Ascending aorta (tissue), 2 donors: Measurements from ENCODE around the gene SLC6A4. TPM values are rescaled to one million over a fixed set of nuclear protein-coding genes. Genes with fewer than 3 reads are reported as not detected.

Experiments used
- DNase-seq, 2 donors: peaks; one replicate each; pipeline ENCODE4 v3.0.0-alpha.2; 2019; ENCODE audit warnings: low spot score in 2 of 2
- H3K27ac ChIP-seq, 2 donors: fragments of 200-600 bp; sonication (generic); one replicate each; pipeline ENCODE4 v1.5.1; 2016 to 2017; ENCODE audit warnings: mild to moderate bottlenecking in 1 of 2
- H3K27me3 ChIP-seq: fragments of 200-600 bp; sonication (generic); one replicate; pipeline ENCODE4 v1.5.1; 2017
- H3K36me3 ChIP-seq, 2 donors: fragments of 200-600 bp; sonication (generic); one replicate each; pipeline ENCODE4 v1.5.1; 2016
- H3K4me1 ChIP-seq, 2 donors: fragments of 200-600 bp; sonication (generic); one replicate each; pipeline ENCODE4 v1.5.1; 2016 to 2017; ENCODE audit warnings: mild to moderate bottlenecking in 1 of 2
- H3K4me3 ChIP-seq, 2 donors: fragments of 200-600 bp; sonication (generic); one replicate each; pipeline ENCODE4 v1.5.1; 2016 to 2017; ENCODE audit warnings: mild to moderate bottlenecking in 1 of 2
- H3K9me3 ChIP-seq, 2 donors: fragments of 200-600 bp; sonication (generic); one replicate each; pipeline ENCODE4 v1.5.1; 2016
- intact Hi-C: fragments of 100-400 bp; cut with DNase I; formaldehyde crosslinking; loops from one replicate; pipeline ENCODE4 v1.15.1; 2023
- total RNA-seq: library from RNA; depleted of rRNA; stranded (reverse); fragments of >200 nt; gene quantifications from one replicate; pipeline ENCODE4 v1.1.0, GENCODE V29; 2016
- TF ChIP-seq, protein P1 (sequence below), 3 experiments: fragments of 200-600 bp in 2 of 3; fragments of 450-650 bp in 1 of 3; sonication (generic) in 2 of 3; IDR thresholded peaks; one replicate each; pipeline ENCODE4 v1.5.1; 2016 to 2019; ENCODE audit warnings: antibody characterized with exemption in 3 of 3, mild to moderate bottlenecking in 1 of 3, moderate library complexity in 1 of 3

SLC6A4 gene
- total RNA-seq, 1 donor from 2014 or later, result 0.85 TPM

DNA sequence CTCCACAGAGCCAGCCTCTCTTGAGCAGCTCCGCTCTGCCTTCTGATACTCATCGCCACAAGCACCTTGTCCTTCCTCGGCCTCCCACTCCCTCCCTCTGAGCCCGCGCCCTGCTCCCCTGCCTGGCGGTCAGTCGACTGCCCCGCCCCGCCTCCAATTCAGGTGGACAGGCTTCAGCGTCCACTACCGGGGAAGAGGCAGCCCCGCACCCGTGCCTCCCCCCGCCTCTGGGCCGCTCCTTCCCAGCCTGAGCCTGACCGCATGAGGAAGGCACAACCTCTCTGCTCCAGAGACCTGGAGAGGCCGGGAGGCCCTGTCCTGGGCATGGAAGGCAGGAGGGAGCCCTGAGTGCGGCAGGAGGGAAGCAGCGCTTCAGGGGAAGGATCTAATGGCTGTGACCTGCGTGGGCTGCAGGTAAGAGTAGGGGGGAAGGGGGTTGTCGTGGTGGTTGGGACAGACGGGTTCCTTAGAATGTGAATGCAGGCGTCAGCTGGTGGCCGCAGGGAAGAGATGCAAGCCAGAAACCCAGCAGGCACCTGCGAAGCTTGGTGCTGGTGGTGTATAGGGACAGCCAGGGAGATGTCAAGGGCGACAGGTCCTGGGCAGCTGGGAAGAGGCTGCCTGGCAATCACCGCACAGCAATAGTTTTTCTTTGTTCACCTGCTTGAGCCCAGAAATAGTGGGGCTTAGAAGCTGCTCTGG lies 3.0 kb upstream of the SLC6A4 start:
- TF ChIP-seq, protein P1, sequence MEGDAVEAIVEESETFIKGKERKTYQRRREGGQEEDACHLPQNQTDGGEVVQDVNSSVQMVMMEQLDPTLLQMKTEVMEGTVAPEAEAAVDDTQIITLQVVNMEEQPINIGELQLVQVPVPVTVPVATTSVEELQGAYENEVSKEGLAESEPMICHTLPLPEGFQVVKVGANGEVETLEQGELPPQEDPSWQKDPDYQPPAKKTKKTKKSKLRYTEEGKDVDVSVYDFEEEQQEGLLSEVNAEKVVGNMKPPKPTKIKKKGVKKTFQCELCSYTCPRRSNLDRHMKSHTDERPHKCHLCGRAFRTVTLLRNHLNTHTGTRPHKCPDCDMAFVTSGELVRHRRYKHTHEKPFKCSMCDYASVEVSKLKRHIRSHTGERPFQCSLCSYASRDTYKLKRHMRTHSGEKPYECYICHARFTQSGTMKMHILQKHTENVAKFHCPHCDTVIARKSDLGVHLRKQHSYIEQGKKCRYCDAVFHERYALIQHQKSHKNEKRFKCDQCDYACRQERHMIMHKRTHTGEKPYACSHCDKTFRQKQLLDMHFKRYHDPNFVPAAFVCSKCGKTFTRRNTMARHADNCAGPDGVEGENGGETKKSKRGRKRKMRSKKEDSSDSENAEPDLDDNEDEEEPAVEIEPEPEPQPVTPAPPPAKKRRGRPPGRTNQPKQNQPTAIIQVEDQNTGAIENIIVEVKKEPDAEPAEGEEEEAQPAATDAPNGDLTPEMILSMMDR (IDR thresholded peaks at IDR 0.05), result no peak
- Histone ChIP-seq H3K4me1 (peaks cover 0 to 11% of the 10 kb centered on the region in 2 donors), H3K9me3 (no peaks in the 10 kb centered on the region), H3K27me3 (no peaks in the 10 kb centered on the region), H3K27ac (no peak overlapping the region), H3K36me3 (no peaks in the 10 kb centered on the region), H3K4me3 (no peak overlapping the region)
- intact Hi-C loops, result loop anchor here (5.0 kb wide), 1 partner anchor 39 kb away; no protein-coding TSS in a partner anchor
- DNase-seq, result no peak

DNA sequence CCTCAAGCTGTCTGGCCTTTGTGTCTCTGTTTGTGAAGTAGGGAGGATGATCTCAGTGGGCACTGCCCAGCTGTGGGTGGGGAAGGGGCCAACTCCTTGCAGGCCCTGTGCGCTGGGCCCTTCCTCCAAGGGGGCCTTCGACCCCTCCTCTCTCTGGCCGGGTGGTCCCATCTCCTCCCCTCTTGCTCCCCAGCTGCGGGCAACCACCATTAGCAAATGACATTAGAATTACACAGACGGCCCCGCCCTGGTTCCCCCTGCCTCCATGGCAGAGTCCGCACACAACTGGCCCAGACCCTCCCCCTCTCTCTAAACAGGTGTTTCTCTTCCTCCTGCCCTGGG lies 2.5 kb upstream of the SLC6A4 start:
- intact Hi-C loops, result loop anchor here (5.0 kb wide), 1 partner anchor 39 kb away; no protein-coding TSS in a partner anchor
- Histone ChIP-seq H3K9me3 (no peaks in the 10 kb centered on the region), H3K4me3 (no peak overlapping the region), H3K27ac (no peak overlapping the region), H3K36me3 (no peaks in the 10 kb centered on the region), H3K27me3 (no peaks in the 10 kb centered on the region), H3K4me1 (peaks cover 0 to 11% of the 10 kb centered on the region in 2 donors)
- no peak for DNase-seq
- TF ChIP-seq, protein P1 (IDR thresholded peaks at IDR 0.05), result no peak

DNA sequence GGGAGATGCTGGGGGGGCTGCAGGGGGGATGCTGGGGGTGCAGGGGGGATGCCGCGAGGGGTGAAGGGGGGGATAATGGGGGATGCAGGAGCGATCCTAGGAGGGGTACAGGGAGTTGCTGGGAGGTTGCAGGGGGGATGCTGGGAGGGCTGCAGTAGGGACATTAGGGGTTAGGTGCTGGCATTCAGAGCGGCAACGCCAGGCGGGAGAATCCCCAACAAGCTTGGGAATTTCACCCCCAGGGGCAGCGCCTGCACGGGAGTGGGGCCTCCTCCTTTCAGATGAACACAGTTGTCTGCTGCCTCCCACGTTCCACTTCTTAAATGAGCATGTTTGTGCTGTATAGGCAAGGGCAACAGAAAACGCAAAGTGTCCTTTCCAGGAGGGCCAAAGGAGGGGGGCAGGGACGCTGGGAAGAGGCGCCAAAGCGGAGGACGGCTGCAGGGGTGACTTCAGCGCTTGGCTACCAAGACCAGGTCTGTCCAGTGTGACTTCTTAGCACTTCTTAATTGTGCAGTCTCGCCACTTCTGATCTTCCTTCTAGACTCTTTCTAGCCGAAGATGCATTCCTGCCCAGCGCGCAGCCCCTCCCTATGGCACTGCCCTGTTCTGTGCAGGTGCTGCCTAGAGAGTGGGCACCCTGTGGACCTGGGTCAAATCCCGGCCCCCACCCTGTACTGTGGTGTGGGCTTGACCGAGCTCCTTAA lies 2.0 kb upstream of the SLC6A4 start:
- no peaks in the 10 kb centered on the region for H3K27me3 ChIP-seq
- no peaks in the 10 kb centered on the region for H3K9me3 ChIP-seq
- TF ChIP-seq, protein P1 (IDR thresholded peaks at IDR 0.05), result no peak
- intact Hi-C loops, result loop anchor here (2.0 to 5.0 kb wide), 2 partner anchors 40 to 113 kb away; no protein-coding TSS in a partner anchor
- no peaks in the 10 kb centered on the region for H3K36me3 ChIP-seq
- H3K27ac ChIP-seq, result no peak overlapping the region
- peaks cover 0 to 11% of the 10 kb centered on the region in 2 donors for H3K4me1 ChIP-seq
- H3K4me3 ChIP-seq, result no peak overlapping the region
- DNase-seq, result no peak

DNA sequence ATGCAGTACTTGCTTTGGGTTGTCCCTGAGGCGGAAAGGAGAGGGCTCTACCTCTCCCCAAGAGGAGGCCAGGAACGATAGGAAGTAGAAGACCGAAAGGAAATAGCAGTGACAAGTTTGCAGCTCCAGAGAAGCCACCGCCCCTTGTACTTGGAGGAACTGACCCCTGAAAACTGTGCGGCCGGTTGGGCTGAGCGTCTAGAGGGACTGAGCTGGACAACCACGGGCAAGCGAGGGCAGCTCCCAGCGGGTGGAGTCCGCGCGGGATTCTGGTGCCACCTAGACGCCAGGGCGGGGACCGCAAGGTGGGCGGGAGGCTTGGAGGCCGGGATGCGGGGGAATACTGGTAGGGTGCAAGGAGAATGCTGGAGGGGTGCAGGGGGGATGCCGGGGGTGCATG lies 1.3 kb upstream of the SLC6A4 start:
- H3K36me3 ChIP-seq, result no peaks in the 10 kb centered on the region
- no peaks in the 10 kb centered on the region for H3K27me3 ChIP-seq
- intact Hi-C loops, result loop anchor here (2.0 to 5.0 kb wide), 2 partner anchors 41 to 112 kb away; no protein-coding TSS in a partner anchor
- peak overlapping the region; percentile 0 to 76 for H3K4me3 ChIP-seq
- TF ChIP-seq, protein P1 (IDR thresholded peaks at IDR 0.05), result peak in 2 of 3 experiments; percentile 37 to 51
- H3K4me1 ChIP-seq, result peaks cover 0 to 11% of the 10 kb centered on the region in 2 donors
- no peaks in the 10 kb centered on the region for H3K9me3 ChIP-seq
- no peak overlapping the region for H3K27ac ChIP-seq
- DNase-seq, result peak in 1 of 2 donors; percentile 79

DNA sequence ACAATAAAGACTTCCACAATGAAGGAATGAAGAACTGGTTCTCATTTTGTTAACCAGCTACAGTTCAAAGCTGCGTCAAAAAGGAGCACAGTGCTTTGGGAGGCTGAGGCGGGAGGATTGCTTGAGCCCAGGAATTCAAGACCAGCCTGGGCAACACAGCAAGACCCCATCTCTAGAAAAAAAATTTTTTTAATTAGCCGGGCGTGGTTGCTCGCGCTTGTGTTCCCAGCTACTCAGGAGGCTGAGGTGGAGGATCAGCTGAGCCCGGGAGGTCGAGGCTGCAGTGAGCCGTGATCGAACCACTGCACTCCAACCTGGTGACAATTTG lies 764 bp upstream of the SLC6A4 start:
- Histone ChIP-seq H3K27me3 (no peaks in the 10 kb centered on the region), H3K9me3 (no peaks in the 10 kb centered on the region)

More for the DNA sequence above, 764 bp upstream of the SLC6A4 start:
- intact Hi-C loops, result loop anchor here (2.0 to 5.0 kb wide), 2 partner anchors 41 to 111 kb away; no protein-coding TSS in a partner anchor
- H3K4me1 ChIP-seq, result peaks cover 0 to 11% of the 10 kb centered on the region in 2 donors
- H3K27ac ChIP-seq, result no peak overlapping the region
- H3K36me3 ChIP-seq, result no peaks in the 10 kb centered on the region
- H3K4me3 ChIP-seq, result peak overlapping the region; percentile 55 to 76
- TF ChIP-seq, protein P1 (IDR thresholded peaks at IDR 0.05), result no peak
- DNase-seq, result peak in 1 of 2 donors; percentile 11
